AG09309 (cell line): ENCODE results near the gene RPL10A.

ENCODE experiments used
- DNase-seq: peaks from one replicate; pipeline ENCODE4 v3.0.0-alpha.2; 2010; ENCODE audit warnings: low read depth
- H3K4me3 ChIP-seq: 2 replicates; pipeline ENCODE4 v1.5.1; 2011; ENCODE audit warnings: mild to moderate bottlenecking, low read depth, low read length, moderate library complexity; ENCODE audit not compliant: control insufficient read depth
- CTCF ChIP-seq: IDR thresholded peaks from 2 replicates; pipeline ENCODE4 v1.5.1; 2011; ENCODE audit warnings: mild to moderate bottlenecking, low read depth, low read length, inconsistent platforms; ENCODE audit not compliant: insufficient read depth, control insufficient read depth; ENCODE audit errors: missing control alignments

The RPL10A gene

GRCh38 chr6:35469751-35470662 lies 1.8 kb downstream of the RPL10A start:
- no peak for TF ChIP-seq CTCF

GRCh38 chr6:35470663-35471120 lies 2.5 kb downstream of the RPL10A start:
- H3K4me3 ChIP-seq: peak overlapping the region; percentile 96; the same call in 1 of the 2 replicates
- no peak for TF ChIP-seq CTCF
- no peak for DNase-seq

More at GRCh38 chr6:35469751-35470662, 1.8 kb downstream of the RPL10A start:
- H3K4me3 ChIP-seq: peak overlapping the region; percentile 96
- DNase-seq: no peak

- DNase-seq: no peak
- no peak overlapping the region for H3K4me3 ChIP-seq
- TF ChIP-seq CTCF: no peak
Measured at GRCh38 chr6:35471836-35472345, 3.7 kb downstream of the RPL10A start.

- H3K4me3 ChIP-seq: no peak overlapping the region
- DNase-seq: no peak
- TF ChIP-seq CTCF: no peak
Measured at GRCh38 chr6:35473075-35473849, 5.1 kb downstream of the RPL10A start.

GRCh38 chr6:35473850-35474130 lies 5.6 kb downstream of the RPL10A start:
- H3K4me3 ChIP-seq: no peak overlapping the region
- no peak for DNase-seq
- no peak for TF ChIP-seq CTCF

GRCh38 chr6:35474131-35474941 lies 6.1 kb downstream of the RPL10A start:
- no peak overlapping the region for H3K4me3 ChIP-seq
- no peak for TF ChIP-seq CTCF
- no peak for DNase-seq
